Measurements from ENCODE around the gene GARIN5B.
"Not testable (repeated sequence)": the region's sequence is repeated elsewhere in the genome, so short reads cannot be mapped to it uniquely, and the experiment has no call there.

Gene GARIN5B

DNA sequence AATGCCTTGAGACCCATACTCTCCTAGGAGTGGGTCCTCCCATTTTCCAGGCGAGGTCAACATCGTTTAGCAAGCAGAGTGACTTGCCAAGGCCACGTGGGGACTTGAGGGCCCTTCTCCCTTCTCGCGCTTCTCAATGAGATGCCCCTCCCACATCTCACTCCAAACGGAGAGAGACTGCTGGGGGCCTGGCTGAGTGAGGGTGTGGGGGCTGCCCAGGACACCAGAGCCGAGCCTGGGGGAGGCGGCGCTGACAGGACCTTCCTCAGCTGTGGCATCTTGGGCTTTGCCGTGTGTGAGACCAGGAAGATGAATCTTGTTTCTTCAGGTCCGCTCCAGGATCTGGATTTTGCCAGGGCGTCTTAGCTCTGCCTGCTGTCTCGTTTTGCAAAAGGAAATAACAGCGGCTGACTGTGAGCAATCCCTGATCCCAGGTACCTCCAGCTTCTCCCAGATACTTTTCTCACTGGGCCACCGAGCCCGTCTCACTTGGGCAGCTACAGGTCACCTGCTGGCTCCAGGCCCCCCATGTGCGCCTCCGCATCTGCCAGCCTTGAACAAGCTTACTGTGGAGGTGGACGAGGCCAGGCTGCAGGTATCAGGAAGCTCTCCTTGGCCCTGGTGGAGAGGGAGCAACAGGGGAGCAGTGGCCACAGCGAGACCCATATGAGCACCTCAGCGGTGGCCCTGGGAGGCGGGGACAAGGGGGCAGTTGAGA lies 14.6 kb downstream of the GARIN5B start:
- DNase-seq (ENCODE audit: low read depth): no peak

DNA sequence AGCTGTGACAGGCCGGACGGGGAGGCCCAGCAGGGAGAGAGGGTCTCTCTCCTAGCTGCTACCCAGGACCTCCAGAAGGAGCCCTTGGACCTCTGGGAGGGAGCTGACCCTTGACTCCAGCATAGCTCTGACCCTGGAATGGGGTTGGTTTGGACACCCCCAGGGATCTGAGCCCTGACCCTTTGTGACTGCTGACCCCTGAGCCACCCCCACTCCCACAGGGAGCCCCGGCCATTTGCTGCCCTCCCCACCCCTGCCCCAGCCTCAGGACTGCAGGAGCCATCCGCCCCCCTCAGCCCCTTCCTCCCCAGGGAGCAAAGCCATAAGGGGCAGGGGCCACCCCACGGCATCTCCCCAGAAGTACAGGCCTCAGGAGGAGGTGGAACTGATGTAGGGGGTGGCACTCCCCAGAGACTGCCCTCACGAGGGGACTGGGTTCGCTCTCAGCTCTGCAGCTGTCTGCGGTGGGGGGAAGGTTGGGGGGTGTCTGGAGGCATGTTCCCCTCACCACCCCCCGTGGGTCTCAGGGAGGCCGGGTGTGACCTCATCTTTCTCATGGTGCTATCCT lies 15.5 kb downstream of the GARIN5B start:
- no peak for DNase-seq (ENCODE audit: low read depth)

DNA sequence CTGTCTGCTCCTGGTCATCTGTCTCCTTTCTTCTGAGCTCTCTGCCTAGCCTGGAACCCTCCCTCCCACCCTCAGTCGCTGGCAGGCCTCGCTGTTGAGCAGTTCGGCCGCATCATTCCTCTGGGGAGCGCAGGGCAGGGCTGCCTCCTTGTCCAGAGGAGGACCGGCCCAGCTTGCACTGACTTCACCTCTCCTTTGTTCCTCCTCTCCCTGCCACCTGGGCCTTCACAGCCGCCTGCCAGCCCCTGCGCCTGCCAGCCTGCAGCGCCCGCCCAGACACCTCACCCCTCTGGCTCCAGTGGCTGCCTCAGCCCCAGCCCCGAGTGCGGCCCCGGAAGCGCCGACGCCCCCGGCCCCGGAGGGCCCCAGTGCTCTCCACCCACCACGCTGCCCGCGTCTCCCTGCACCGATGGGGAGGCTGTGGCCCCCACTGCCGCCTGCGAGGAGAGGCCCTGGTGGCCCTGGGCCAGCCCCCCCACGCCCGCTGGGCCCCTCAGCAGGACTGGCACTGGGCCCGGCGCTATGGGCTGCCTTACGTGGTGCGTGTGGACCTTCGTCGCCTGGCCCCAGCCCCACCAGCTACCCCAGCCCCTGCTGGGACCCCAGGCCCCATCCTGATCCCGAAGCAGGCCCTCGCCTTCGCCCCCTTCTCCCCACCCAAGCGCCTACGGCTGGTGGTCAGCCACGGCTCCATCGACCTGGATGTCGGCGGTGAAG lies 16.2 kb downstream of the GARIN5B start:
- no peak for DNase-seq (ENCODE audit: low read depth)

DNA sequence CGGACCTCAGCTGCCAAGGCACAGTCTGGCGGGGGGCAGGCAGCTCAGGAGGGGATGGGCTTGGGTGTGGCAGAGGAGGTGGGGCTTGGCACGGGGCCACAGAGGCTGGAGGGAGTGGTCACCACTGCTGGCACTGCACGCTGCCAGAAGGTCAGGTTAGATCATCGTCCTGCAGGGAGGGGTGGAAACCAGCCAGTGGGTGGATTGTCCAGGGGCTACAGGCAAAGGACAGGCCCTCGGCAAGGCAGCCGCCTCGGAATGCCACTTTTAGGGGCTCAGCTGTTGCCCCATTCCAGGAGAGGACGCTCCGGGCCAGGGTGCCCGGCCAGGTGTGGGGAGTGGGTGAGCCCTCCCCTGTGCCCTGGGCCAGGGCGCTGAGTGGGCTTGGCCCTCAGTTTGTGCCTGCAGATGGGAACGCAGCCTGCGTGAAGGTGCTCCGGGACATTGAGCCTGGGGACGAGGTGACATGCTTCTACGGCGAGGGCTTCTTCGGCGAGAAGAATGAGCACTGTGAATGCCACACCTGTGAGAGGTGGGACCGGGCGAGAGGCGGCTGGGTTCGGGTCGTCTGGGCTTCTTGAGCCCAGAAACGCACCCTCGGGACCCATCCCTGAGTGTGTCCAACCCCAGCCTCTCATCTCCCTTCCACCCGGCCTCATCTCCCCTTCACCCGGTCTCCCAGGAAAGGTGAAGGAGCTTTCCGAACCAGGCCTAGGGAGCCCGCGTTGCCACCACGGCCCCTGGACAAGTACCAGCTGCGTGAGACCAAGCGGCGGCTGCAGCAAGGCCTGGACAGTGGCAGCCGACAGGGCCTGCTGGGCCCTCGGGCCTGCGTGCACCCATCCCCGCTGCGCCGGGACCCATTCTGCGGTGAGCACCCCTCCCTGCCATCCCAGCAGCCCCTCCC lies 17.0 kb downstream of the GARIN5B start:
- no peak for DNase-seq (ENCODE audit: low read depth)

DNA sequence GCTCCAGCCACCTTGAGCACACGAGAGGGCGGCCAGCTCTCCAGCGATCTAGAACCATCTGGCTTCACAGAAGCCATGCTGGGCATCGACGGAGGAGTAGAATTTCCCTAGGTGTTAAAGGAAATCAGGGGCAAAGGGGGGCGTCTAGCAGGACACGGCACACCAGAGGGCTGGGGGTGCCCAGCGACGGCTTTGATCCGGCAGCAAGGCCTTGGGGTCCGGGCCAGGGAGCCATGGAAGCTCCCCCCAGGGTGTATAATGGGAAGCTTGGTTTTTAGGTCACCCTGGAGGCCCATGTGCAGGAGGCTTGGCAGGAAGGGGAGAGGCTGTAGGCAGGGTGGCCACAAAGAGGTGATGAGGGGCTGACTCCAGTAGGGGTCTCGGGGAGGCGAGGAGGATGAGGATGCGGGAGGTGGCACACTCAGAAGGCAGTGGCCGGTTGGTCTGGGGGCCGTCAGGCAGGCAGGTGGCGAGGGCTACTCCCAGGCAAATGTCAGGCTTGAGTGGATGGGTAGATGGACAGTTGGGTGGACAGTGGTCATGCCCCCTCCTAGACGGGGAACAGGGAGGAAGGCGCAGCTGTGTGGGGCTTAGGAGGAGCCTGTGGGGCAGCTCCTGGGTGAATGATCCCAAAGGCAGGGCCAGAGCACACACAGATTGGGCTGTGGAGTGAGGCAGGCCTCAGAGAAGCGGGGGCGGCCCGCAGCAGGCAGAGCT lies 17.8 kb downstream of the GARIN5B start:
- no peak for DNase-seq (ENCODE audit: low read depth)

DNA sequence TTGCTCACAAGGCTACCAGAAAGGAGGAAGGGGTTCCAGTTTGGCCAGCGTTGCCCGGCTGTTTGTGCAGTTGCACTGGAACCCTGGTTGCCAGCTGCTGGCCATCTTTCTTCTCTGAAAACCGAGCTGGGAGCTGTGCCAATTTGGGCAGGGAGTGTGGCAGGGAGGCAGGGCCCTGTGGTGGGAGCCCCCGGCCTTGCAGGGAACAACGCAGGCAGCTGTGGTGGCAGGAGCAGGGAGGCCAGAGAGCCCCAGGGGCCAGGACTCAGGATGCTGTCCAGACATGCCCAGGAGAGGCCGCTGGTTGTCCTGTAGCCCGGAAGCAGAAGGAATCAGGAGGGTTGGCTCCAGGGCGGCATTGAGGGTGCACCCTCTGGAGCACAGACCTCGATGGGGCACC lies 18.6 kb downstream of the GARIN5B start:
- no peak for DNase-seq (ENCODE audit: low read depth)

DNA sequence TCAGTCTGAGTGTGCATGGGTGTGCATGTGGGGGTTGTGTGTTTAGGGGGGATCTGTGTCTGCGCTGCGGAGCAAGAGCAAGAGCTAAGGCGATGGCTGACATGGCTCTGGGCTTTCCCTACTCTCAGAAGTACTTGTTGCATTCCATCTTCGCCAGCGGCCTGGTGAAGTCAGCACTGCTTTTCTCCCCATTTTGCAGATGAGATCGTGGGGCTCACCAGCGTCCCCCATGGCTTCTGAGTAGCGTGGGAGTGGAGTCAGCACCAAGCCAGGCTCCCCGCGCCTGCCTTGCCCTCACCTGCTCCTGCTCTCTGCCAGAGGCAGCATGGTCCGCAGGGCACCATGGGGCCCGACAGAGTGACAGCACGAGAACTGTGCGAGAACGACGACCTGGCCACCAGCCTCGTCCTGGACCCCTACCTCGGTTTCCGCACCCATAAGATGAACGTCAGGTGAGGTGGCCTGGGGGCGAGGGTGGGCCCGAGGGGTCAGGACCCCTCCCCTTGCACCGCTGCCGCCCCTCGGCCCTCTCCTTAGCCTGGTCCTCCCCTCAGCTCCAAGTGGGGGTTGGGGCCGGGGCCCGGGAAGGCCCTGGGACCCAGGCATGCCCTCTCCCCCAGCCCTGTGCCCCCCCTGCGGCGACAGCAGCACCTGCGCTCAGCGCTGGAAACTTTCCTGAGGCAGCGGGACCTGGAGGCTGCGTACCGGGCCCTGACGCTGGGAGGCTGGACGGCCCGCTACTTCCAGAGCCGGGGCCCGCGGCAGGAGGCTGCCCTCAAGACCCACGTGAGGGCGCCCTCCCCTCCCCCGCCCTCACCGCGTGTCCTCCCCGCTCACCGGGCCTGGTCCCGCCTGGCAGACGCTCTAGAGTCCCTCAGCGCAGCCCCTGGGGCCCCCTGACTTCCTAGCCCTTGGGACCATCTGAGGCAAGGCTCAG lies 21.2 kb downstream of the GARIN5B start:
- DNase-seq (ENCODE audit: low read depth): no peak

DNA sequence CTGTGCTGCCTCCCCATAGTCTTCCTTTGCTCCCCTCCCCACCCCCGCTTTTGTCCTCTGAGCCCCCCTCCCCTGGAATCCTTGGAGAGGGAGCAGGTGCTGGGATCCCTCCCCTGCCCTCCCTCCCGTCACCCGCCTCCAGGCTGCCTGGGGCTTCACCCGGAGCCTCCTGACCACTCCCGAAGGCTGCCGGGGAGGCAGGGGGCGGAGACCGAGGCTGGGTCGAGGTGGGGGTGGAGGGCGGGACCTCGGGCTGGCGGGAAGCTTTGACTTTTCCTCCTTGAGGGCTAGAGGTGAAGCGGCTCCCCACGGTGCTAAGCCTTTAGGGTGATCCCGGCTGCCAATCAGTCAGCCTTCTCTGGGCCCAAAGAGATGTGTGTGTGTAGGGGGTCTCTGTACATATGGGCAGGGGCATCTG lies 21.9 kb downstream of the GARIN5B start:
- DNase-seq (ENCODE audit: low read depth): peak; percentile 17

DNA sequence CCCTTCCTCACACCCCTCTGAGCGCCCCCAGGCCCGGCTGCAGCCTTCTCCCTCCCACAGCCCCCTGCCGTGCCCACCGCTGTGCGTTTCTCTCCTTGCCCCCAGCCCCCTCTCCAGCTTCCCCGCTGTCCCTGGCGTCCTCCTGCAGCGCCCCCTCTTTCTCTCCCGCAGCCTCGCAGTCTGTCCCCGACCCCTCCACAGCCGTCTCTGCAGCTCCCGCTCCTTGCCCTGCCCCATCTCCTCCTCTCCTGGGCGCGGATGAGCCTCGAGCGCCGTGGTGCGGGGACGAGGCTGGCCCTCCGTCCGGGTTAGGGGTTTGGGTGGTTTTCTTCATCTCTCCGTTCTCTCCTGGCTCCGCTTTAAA lies 22.3 kb downstream of the GARIN5B start:
- no peak for DNase-seq (ENCODE audit: low read depth)

DNA sequence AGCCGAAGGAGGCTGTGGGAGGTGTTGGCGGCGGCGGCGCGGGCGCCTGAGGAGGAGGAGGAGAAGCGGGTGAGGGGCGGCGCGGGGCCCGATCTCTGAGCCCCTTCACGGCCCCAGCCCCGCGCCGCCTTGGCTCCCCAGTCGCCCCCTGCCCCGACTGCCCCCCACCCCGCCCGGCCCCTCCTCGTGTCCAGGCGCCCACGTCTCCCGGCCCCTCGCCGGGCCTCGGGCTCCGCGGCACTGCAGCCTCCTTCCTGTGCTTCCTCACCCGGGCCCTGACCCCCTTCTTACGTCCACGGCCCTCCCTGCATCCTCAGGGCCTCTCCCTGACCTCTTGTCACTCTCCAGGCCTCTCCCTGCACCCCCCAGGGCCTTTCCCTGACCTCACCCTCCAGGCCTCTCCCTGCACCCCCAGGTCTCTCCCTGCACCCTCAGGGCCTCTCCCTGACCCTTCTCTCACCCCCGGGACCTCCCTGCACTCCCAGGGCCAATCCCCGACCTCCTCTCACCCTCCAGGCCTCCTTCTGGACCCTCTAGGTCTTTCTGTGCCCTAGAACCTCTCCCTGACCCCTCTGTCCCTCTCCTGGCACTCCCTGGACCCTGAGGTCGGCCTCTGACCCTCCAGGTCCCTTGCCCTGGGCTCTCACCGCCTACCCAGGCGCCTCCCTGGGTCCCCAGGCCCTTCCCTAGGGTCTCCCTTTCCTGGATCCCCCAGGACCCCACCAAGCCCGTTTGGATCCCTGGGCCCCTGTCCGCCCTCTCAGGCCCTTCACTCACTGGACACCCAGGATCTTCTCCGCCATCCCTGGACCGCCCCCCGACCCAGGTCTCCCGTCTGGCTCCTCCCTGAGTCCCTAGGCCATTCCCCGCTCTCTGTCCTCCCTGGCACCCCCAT lies 22.9 kb downstream of the GARIN5B start:
- no peak for DNase-seq (ENCODE audit: low read depth)

DNA sequence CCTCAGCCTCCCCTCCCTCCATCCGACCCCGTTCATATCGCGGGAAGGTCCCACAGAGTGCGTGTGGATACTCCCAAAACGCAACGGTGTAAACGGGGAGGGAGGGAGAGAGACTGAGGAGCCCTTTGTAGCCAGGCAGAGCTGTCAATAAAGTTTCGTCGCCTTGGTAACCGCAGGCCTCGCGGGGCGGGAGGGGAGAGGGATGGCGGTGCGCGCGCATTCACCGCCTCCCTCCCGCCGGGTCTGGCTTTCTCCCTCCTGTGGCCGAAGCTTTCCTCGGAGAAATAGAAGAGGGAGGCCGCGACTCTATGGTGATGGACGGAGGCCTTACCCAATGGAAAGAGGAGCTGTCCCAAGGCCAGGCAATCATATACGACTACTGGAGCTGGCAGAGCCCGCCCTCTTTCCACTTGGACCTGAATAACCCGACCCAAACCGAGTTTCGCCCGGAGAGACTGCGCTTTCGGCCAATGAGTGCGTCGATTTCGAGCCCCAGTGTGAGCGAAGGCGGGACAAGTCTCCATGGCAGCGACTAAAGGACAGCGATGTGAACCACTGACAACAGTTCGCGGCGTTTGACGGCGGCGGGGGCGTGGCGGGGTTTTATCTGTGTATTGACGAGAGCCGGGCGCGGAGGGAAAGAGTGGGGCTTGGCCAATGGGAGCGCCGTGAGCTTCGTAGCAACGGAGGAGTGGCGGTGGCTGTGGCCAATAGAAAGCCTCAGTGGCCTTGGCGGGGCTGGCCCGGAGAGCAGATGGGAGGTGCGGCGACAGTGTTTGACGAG lies 23.8 kb downstream of the GARIN5B start, which contains the start of gene KMT5C:
KMT5C (plus strand) TSS at position 772 of the 784 bp plus-strand sequence. CDS start 2,061 bp downstream, outside the sequence.
- DNase-seq (ENCODE audit: low read depth): peak; percentile 100

DNA sequence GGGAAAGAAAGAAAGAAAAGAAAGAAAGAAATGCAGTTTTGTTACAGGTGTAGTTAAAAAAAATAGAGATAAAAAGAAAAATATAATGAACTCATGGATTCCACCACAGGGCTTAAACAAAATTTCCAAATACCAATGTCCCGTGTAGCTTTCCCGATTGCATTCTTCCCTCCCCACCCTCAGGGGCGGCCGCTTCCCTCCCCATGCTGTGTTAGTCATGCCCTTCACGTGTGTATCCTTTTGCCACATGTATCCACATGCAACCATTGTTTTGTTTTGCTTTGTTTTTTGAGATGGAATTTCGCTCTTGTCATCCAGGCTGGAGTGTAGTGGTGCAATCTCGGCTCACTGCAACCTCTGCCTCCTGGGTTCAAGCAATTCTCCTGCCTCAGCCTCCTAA lies 27.0 kb downstream of the GARIN5B start:
- DNase-seq (ENCODE audit: low read depth): no peak

DNA sequence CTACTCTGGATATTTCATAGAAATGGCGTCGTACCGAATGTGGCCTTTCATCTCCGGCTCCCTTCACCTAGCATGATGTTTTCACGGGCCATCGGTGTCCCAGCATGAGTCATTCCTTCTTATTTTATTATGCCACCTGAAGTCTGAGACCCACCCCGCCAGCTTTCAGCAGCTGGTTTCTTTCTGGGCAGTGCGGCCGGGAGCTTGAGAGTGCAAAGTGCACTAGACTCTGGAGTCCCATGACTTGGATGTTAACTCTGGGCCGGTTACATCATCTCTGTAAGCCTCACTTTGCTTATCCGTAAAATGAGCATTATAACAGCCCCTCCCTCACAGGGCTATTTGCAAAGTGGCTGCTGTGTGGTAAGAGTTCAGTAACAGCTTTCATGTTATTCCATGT lies 29.2 kb downstream of the GARIN5B start:
- no peak for DNase-seq (ENCODE audit: low read depth)

DNA sequence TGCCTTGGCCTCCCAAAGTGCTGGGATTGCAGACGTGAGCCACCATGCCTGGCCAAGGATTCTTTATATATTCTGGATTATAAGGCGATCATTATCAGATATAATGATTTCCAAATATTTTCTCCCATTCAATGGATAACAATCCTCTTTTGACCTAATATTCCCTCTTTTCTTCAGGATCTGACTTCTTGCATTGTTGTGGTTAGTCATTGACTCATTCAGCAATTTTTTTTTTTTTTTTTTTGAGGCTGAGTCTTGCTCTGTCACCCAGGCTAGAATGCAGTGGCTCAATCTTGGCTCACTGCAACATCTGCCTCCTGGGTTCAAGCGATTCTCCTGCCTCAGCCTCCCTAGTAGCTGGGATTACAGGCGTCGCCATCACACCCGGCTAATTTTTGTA lies 33.3 kb downstream of the GARIN5B start:
- DNase-seq (ENCODE audit: low read depth): not testable (repeated sequence)

DNA sequence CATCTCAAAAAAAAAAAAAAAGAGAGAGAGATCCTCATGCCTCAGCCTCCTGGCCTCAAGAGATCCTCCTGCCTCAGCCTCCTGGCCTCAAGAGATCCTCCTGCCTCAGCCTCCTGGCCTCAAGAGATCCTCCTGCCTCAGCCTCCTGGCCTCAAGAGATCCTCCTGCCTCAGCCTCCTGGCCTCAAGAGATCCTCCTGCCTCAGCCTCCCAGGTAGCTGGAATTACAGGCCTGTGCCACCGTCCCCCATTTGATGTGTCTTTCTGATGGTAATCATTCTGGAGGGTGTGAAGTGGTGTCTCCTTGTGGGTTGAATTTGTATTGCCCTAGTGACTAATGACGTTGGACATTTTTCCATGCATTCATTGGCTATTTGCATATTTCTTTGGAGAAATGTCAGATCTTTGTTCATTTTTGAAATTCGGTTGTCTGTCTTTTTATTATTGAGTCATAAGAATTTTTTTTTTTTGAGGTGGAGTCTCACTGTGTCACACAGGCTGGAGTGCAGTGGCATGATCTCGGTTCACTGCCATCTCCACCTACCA lies 34.2 kb downstream of the GARIN5B start:
- DNase-seq (ENCODE audit: low read depth): not testable (repeated sequence)

DNA sequence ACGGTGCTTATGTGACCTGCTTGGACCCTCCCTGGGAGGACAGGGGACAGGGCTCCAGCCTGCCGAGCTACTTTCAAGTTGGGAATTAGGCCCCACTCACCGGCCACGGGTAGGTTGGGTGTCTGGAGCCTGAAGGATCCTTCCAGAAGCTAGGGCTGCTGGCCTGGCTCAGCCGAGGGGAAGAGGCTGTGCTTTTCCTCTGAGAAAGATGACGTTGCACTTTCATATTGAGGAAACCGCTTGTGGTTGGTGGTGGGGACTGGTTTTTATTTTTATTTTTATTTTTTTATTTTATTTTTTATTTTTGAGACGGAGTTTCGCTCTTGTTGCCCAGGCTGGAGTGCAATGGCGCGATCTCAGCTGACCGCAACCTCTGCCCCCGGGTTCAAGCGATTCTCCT lies 37.9 kb downstream of the GARIN5B start, which contains the start of gene TMEM150B:
TMEM150B (minus strand) TSS at position 170 of the 400 bp plus-strand sequence. CDS start 4,305 bp downstream, outside the sequence.
- no peak for DNase-seq (ENCODE audit: low read depth)

DNA sequence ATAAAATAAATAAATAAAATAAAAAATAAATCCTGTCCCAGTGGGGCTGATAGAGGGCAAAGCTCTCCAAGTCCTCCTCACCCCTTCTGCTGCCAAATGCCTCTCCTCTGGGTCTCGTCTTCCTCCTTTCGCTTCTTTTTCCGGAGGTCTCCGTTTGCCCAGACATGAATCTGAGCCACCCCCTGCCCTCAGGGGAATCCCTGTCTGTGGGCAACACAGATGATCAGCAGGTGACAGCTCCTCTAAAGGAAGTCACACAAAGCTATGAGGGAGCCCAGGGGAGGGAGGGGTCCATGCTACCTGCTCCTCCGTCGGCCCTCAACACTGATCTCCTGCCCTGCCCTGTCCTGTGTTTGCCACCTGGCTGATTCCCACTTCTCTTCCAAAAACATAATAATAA lies 38.4 kb downstream of the GARIN5B start:
- no peak for DNase-seq (ENCODE audit: low read depth)

Measured in activated T-helper 1 cell treated with Interleukin-2 at 50 U/mL for 16 hours (primary cell).